Suprapubic skin (tissue), 4 donors: ENCODE results near the gene COX20. TPM values are rescaled to one million over a fixed set of nuclear protein-coding genes. Genes with fewer than 3 reads are reported as not detected.

ENCODE experiments used
- DNase-seq, 2 donors: peaks; one replicate each; pipeline ENCODE4 v3.0.0-alpha.2; 2019; ENCODE audit warnings: low spot score in 2 of 2
- H3K27ac ChIP-seq: fragments of 200-600 bp; sonication (generic); one replicate; pipeline ENCODE4 v1.5.1; 2019
- H3K27me3 ChIP-seq: fragments of 200-600 bp; sonication (generic); one replicate; pipeline ENCODE4 v1.5.1; 2019
- H3K36me3 ChIP-seq: fragments of 200-600 bp; sonication (generic); one replicate; pipeline ENCODE4 v1.5.1; 2019
- H3K4me1 ChIP-seq: fragments of 200-600 bp; sonication (generic); one replicate; pipeline ENCODE4 v1.5.1; 2019
- H3K4me3 ChIP-seq: fragments of 200-600 bp; sonication (generic); one replicate; pipeline ENCODE4 v1.5.1; 2019; ENCODE audit warnings: mild to moderate bottlenecking
- H3K9me3 ChIP-seq: fragments of 200-600 bp; sonication (generic); one replicate; pipeline ENCODE4 v1.5.1; 2019
- EP300 ChIP-seq: sonication (generic); formaldehyde crosslinking; IDR thresholded peaks from one replicate; pipeline ENCODE4 v1.6.1; 2017; ENCODE audit warnings: antibody characterized with exemption
- POLR2A ChIP-seq, 2 donors: fragments of 450-650 bp; IDR thresholded peaks; one replicate each; pipeline ENCODE4 v1.6.1; 2017; ENCODE audit warnings: antibody characterized with exemption in 2 of 2, mild to moderate bottlenecking in 2 of 2, moderate library complexity in 2 of 2
- POLR2AphosphoS5 ChIP-seq, 3 donors: sonication (generic); formaldehyde crosslinking; IDR thresholded peaks; one replicate each; pipeline ENCODE4 v1.6.1; 2017; ENCODE audit warnings: antibody characterized with exemption in 3 of 3
- WGBS: methylation state at CpG from one replicate; pipeline ENCODE4 v1.1.5; 2018; 5-methylcytosine and 5-hydroxymethylcytosine counted together
- total RNA-seq, 4 donors: library from RNA; depleted of rRNA; stranded (reverse); fragments of >200 nt; gene quantifications; one replicate each; pipeline ENCODE4 v1.1.0, GENCODE V29; 2016
- TF ChIP-seq, protein P1 (sequence below), 2 donors: fragments of 200-600 bp in 1 of 2; fragments of 450-650 bp in 1 of 2; sonication (generic) in 1 of 2; IDR thresholded peaks; one replicate each; pipeline ENCODE4 v1.5.1; 2016 to 2019; ENCODE audit warnings: antibody characterized with exemption in 2 of 2, mild to moderate bottlenecking in 1 of 2, moderate library complexity in 1 of 2

COX20 gene
- total RNA-seq, 4 donors from 2014 or later, result 19.4 to 30.3 (median 25.3) TPM

DNA sequence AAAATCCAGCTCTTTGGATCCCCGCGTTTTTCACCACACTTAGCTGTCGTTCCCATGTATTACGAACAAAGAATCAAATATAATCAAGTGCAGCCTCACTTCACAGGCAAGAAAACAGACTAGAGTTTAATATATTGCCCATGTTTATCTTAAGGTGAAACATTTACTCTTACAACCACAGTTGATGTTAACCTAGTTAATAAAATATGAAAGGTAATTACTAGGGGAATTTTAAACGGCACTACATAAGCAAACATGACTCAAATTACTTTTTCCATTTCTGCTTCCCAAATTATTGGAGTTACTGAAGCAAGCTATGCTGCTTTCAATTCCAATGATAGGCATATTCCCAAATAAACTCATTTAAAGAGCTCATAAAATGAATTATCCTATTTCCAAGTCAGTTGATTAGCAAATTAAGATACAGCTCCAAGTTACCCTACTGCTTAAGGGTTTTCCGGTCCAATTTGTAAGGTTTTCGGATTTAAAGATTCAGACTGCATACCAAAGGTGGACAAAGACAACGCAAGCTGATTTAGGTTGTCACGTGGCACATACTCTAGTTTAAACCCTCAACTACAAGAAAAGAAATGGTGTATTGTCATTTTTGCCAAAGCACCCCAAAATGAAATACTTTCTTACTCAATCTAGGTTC is 5.9 kb downstream of the COX20 start:
- Histone ChIP-seq H3K4me3 (no peak overlapping the region), H3K27ac (no peak overlapping the region), H3K4me1 (peaks cover 16% of the 10 kb centered on the region), H3K9me3 (no peaks in the 10 kb centered on the region), H3K27me3 (no peaks in the 10 kb centered on the region), H3K36me3 (peaks cover 70% of the 10 kb centered on the region)
- DNase-seq, result no peak
- TF ChIP-seq POLR2AphosphoS5 (IDR thresholded peaks at IDR 0.05), result no peak
- TF ChIP-seq EP300, result no peak
- TF ChIP-seq, protein P1, sequence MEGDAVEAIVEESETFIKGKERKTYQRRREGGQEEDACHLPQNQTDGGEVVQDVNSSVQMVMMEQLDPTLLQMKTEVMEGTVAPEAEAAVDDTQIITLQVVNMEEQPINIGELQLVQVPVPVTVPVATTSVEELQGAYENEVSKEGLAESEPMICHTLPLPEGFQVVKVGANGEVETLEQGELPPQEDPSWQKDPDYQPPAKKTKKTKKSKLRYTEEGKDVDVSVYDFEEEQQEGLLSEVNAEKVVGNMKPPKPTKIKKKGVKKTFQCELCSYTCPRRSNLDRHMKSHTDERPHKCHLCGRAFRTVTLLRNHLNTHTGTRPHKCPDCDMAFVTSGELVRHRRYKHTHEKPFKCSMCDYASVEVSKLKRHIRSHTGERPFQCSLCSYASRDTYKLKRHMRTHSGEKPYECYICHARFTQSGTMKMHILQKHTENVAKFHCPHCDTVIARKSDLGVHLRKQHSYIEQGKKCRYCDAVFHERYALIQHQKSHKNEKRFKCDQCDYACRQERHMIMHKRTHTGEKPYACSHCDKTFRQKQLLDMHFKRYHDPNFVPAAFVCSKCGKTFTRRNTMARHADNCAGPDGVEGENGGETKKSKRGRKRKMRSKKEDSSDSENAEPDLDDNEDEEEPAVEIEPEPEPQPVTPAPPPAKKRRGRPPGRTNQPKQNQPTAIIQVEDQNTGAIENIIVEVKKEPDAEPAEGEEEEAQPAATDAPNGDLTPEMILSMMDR (IDR thresholded peaks at IDR 0.05), result no peak
- no peak for TF ChIP-seq POLR2A (IDR thresholded peaks at IDR 0.05)
- WGBS, result 87% methylated on average over 9 of the region's 9 CpGs

GRCh38 chr1:244843148-244843978 is 7.9 kb downstream of the COX20 start:
- H3K27me3 ChIP-seq, result no peaks in the 10 kb centered on the region
- no peaks in the 10 kb centered on the region for H3K9me3 ChIP-seq
- 78% methylated on average over 6 of the region's 6 CpGs for WGBS
- H3K4me3 ChIP-seq, result no peak overlapping the region
- no peak overlapping the region for H3K27ac ChIP-seq
- DNase-seq, result no peak
- H3K36me3 ChIP-seq, result peaks cover 89% of the 10 kb centered on the region
- no peak for TF ChIP-seq POLR2AphosphoS5 (IDR thresholded peaks at IDR 0.05)
- TF ChIP-seq, protein P1 (IDR thresholded peaks at IDR 0.05), result no peak
- no peak for TF ChIP-seq POLR2A (IDR thresholded peaks at IDR 0.05)
- no peak for TF ChIP-seq EP300
- H3K4me1 ChIP-seq, result no peaks in the 10 kb centered on the region

- TF ChIP-seq POLR2A (IDR thresholded peaks at IDR 0.05), result no peak
- TF ChIP-seq POLR2AphosphoS5 (IDR thresholded peaks at IDR 0.05), result no peak
- TF ChIP-seq EP300, result no peak
- TF ChIP-seq, protein P1 (IDR thresholded peaks at IDR 0.05), result no peak
- peaks cover 87% of the 10 kb centered on the region for H3K36me3 ChIP-seq
- no peaks in the 10 kb centered on the region for H3K9me3 ChIP-seq
- H3K27me3 ChIP-seq, result no peaks in the 10 kb centered on the region
- DNase-seq, result no peak
- no peak overlapping the region for H3K4me3 ChIP-seq
- 87% methylated on average over 13 of the region's 13 CpGs for WGBS
- no peaks in the 10 kb centered on the region for H3K4me1 ChIP-seq
- H3K27ac ChIP-seq, result no peak overlapping the region
These were observed 9.0 kb downstream of the COX20 start for GRCh38 chr1:244844155-244845121.

GRCh38 chr1:244846653-244847052 is 11.2 kb downstream of the COX20 start:
- 94% methylated on average over 6 of the region's 6 CpGs for WGBS
- TF ChIP-seq POLR2AphosphoS5 (IDR thresholded peaks at IDR 0.05) (no peak), EP300 (no peak), POLR2A (IDR thresholded peaks at IDR 0.05) (no peak)

GRCh38 chr1:244849189-244849866 is 13.9 kb downstream of the COX20 start:
- Histone ChIP-seq H3K27me3 (no peaks in the 10 kb centered on the region), H3K9me3 (no peaks in the 10 kb centered on the region), H3K4me1 (peaks cover 9% of the 10 kb centered on the region), H3K27ac (no peak overlapping the region), H3K4me3 (no peak overlapping the region), H3K36me3 (peaks cover 88% of the 10 kb centered on the region)
- 25% methylated on average over 1 of the region's 1 CpG for WGBS
- no peak for DNase-seq
- no peak for TF ChIP-seq EP300
- no peak for TF ChIP-seq POLR2A (IDR thresholded peaks at IDR 0.05)
- TF ChIP-seq POLR2AphosphoS5 (IDR thresholded peaks at IDR 0.05), result no peak
- TF ChIP-seq, protein P1 (IDR thresholded peaks at IDR 0.05), result no peak

More at GRCh38 chr1:244846653-244847052, 11.2 kb downstream of the COX20 start:
- Histone ChIP-seq H3K27ac (no peak overlapping the region), H3K4me3 (no peak overlapping the region), H3K36me3 (peaks cover 88% of the 10 kb centered on the region), H3K9me3 (no peaks in the 10 kb centered on the region), H3K4me1 (no peaks in the 10 kb centered on the region), H3K27me3 (no peaks in the 10 kb centered on the region)
- DNase-seq, result no peak
